ENCODE results near the gene SWSAP1.

DNA sequence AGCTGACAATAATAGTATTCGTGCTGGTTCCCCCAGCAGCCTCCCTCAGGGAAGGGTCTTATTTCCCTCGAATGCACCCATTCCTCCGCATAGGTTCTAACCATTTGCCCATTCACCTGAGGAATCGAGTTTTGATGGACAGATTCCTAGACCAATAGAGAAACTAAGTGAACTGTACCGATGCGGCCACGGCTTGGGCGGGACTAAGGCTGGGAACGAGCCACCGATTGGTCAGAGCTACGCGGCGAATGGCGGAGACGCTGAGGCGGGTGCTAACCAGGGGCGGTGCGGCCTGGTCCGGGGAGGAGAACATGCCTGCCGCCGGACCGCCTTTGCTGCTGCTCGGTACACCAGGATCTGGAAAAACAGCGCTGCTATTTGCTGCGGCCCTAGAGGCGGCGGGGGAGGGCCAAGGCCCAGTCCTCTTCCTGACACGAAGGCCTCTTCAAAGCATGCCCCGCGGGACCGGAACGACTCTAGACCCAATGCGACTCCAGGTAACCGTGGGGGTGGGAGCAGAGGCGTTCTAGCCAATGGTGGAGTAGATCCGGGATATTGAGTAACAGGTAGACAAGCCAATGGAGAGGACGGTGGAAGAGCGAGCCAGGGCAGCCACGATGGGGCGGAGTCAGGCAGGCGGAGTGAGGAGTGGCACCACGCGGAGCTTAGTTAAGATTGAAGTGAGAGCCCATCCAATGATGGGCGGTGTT, at the start of gene SWSAP1:
- TF ChIP-seq EZH2 (IDR thresholded peaks at IDR 0.05), result no peak
- no peak for TF ChIP-seq SP1 (IDR thresholded peaks at IDR 0.05; ENCODE audit: low read depth)
- no peak for TF ChIP-seq EZH2phosphoT487 (IDR thresholded peaks at IDR 0.05; ENCODE audit: borderline replicate concordance)
- TF ChIP-seq, protein P1, sequence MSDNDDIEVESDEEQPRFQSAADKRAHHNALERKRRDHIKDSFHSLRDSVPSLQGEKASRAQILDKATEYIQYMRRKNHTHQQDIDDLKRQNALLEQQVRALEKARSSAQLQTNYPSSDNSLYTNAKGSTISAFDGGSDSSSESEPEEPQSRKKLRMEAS (IDR thresholded peaks at IDR 0.05), result no peak
